GM12878 (cell line): Measurements from ENCODE around the gene SNX8. TPM values are rescaled to one million over a fixed set of nuclear protein-coding genes. Genes with fewer than 3 reads are reported as not detected.
A peak's percentile ranks its signal among the peaks of the same experiment; 100 is the strongest.

Experiments used
- CUX1 ChIP-seq: IDR thresholded peaks from 2 replicates; pipeline ENCODE4 v1.6.1; 2012; ENCODE audit warnings: improper control_type of control experiment, low read depth, low read length; ENCODE audit not compliant: insufficient replicate concordance
- EED ChIP-seq: sonication (generic); IDR thresholded peaks from 2 replicates; pipeline ENCODE4 v1.6.1; 2016; ENCODE audit warnings: antibody characterized with exemption, low read depth
- IKZF1 ChIP-seq: fragments of 450-650 bp; conservative IDR thresholded peaks from 2 replicates; pipeline ENCODE4 v1.6.1; 2017; ENCODE audit warnings: antibody characterized with exemption, mild to moderate bottlenecking
- IRF4 ChIP-seq: IDR thresholded peaks from 2 replicates; pipeline ENCODE4 v1.6.1; 2011; ENCODE audit warnings: low read depth, low read length
- LARP7 ChIP-seq: fragments of 450-650 bp; IDR thresholded peaks from 2 replicates; pipeline ENCODE4 v1.6.1; 2017; ENCODE audit warnings: mild to moderate bottlenecking
- MXI1 ChIP-seq: fragments of 150-350 bp; IDR thresholded peaks from 2 replicates; pipeline ENCODE4 v1.6.1; 2011; ENCODE audit warnings: low read depth, mild to moderate bottlenecking, inconsistent platforms, low read length, improper control_type of control experiment
- NR2C2 ChIP-seq: IDR thresholded peaks from 2 replicates; pipeline ENCODE4 v1.6.1; 2011; ENCODE audit warnings: borderline replicate concordance, low read depth; ENCODE audit not compliant: control insufficient read depth, insufficient read length
- POLR2AphosphoS5 ChIP-seq: IDR thresholded peaks from 2 replicates; pipeline ENCODE4 v1.6.1; 2011; ENCODE audit warnings: mild to moderate bottlenecking, low read length, inconsistent platforms
- RBBP5 ChIP-seq: fragments of 200-600 bp; sonication (generic); conservative IDR thresholded peaks from 2 replicates; pipeline ENCODE4 v1.6.1; 2016
- ZNF217 ChIP-seq: fragments of 450-650 bp; IDR thresholded peaks from 2 replicates; pipeline ENCODE4 v1.6.1; 2017; ENCODE audit warnings: antibody characterized with exemption, mild to moderate bottlenecking
- polyA plus RNA-seq, 11 experiments: library from polyadenylated mRNA; depleted of rRNA in 4 of 11; unstranded in 6 of 11; stranded (reverse) in 5 of 11; fragments of >200 nt; fragmentation: Nextera tagmentation in 4 of 11; fragmentation: Illumina TruSeq in 1 of 11; extraction: Ambion mirVana in 4 of 11; extraction: Trizol in 1 of 11; gene quantifications; 1 replicate in 1 of 11; 2 replicates in 10 of 11; pipeline versions ENCODE4 v1.2.1 to v1.2.3, GENCODE V29; 2011 to 2016; ENCODE audit warnings: inconsistent platforms in 2 of 11, missing spikeins in 2 of 11, low read depth in 1 of 11
- total RNA-seq, 4 experiments: library from RNA; depleted of rRNA in 3 of 4; stranded (reverse); fragments of >200 nt in 3 of 4; fragmentation: Illumina TruSeq in 1 of 4; extraction: Trizol in 1 of 4; gene quantifications; 2 replicates each; pipeline versions ENCODE4 v1.2.1 to v1.2.3, GENCODE V29; 2013 to 2021
- TF ChIP-seq, protein P1 (sequence below): fragments of 450-650 bp; IDR thresholded peaks from 2 replicates; pipeline ENCODE4 v1.6.1; 2017; ENCODE audit warnings: mild to moderate bottlenecking, moderate library complexity
- TF ChIP-seq, protein P2 (sequence below): fragments of 450-650 bp; formaldehyde crosslinking; IDR thresholded peaks from 2 replicates; pipeline ENCODE4 v1.4.0; 2022; ENCODE audit warnings: mild to moderate bottlenecking, moderate library complexity

The SNX8 gene
- total and polyA plus RNA-seq, 10 of the 15 experiments (the other 5 are each of a cell fraction or from before 2014, with no cell fraction given): 6.4 to 210 (median 97.6) TPM

DNA sequence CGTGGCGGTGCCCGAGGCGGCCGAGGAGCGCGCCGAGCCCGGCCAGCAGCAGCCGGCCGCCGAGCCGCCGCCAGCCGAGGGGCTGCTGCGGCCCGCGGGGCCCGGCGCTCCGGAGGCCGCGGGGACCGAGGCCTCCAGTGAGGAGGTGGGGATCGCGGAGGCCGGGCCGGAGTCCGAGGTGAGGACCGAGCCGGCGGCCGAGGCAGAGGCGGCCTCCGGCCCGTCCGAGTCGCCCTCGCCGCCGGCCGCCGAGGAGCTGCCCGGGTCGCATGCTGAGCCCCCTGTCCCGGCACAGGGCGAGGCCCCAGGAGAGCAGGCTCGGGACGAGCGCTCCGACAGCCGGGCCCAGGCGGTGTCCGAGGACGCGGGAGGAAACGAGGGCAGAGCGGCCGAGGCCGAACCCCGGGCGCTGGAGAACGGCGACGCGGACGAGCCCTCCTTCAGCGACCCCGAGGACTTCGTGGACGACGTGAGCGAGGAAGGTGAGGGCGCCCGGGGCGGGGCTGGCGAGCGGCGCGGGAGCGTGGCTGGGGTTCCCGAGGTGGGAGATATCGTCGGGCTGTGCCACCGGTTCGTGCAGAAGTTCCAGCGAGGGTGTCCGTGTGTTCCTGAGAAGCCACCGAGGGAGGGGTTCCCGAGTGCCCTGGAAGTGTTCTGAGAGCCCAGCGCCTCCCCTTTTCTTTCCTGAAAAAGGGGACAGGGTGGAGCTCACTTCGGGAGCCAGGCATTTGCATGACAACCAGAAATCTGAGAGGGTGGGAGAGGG, 40.9 kb upstream of the SNX8 start (continued):
- TF ChIP-seq, protein P1, sequence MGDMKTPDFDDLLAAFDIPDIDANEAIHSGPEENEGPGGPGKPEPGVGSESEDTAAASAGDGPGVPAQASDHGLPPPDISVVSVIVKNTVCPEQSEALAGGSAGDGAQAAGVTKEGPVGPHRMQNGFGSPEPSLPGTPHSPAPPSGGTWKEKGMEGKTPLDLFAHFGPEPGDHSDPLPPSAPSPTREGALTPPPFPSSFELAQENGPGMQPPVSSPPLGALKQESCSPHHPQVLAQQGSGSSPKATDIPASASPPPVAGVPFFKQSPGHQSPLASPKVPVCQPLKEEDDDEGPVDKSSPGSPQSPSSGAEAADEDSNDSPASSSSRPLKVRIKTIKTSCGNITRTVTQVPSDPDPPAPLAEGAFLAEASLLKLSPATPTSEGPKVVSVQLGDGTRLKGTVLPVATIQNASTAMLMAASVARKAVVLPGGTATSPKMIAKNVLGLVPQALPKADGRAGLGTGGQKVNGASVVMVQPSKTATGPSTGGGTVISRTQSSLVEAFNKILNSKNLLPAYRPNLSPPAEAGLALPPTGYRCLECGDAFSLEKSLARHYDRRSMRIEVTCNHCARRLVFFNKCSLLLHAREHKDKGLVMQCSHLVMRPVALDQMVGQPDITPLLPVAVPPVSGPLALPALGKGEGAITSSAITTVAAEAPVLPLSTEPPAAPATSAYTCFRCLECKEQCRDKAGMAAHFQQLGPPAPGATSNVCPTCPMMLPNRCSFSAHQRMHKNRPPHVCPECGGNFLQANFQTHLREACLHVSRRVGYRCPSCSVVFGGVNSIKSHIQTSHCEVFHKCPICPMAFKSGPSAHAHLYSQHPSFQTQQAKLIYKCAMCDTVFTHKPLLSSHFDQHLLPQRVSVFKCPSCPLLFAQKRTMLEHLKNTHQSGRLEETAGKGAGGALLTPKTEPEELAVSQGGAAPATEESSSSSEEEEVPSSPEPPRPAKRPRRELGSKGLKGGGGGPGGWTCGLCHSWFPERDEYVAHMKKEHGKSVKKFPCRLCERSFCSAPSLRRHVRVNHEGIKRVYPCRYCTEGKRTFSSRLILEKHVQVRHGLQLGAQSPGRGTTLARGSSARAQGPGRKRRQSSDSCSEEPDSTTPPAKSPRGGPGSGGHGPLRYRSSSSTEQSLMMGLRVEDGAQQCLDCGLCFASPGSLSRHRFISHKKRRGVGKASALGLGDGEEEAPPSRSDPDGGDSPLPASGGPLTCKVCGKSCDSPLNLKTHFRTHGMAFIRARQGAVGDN: 0 out of 2 replicates have a peak, but pooled peaks have one; percentile 3
- no peak for TF ChIP-seq IRF4
- peak; percentile 14; the same call in 1 of the 2 replicates for TF ChIP-seq POLR2AphosphoS5
- no peak for TF ChIP-seq MXI1
- 0 out of 2 replicates have a peak, but pooled peaks have one; percentile 6 for TF ChIP-seq IKZF1
- no peak for TF ChIP-seq EED
- TF ChIP-seq CUX1: no peak
- TF ChIP-seq ZNF217: no peak
- TF ChIP-seq, protein P2, sequence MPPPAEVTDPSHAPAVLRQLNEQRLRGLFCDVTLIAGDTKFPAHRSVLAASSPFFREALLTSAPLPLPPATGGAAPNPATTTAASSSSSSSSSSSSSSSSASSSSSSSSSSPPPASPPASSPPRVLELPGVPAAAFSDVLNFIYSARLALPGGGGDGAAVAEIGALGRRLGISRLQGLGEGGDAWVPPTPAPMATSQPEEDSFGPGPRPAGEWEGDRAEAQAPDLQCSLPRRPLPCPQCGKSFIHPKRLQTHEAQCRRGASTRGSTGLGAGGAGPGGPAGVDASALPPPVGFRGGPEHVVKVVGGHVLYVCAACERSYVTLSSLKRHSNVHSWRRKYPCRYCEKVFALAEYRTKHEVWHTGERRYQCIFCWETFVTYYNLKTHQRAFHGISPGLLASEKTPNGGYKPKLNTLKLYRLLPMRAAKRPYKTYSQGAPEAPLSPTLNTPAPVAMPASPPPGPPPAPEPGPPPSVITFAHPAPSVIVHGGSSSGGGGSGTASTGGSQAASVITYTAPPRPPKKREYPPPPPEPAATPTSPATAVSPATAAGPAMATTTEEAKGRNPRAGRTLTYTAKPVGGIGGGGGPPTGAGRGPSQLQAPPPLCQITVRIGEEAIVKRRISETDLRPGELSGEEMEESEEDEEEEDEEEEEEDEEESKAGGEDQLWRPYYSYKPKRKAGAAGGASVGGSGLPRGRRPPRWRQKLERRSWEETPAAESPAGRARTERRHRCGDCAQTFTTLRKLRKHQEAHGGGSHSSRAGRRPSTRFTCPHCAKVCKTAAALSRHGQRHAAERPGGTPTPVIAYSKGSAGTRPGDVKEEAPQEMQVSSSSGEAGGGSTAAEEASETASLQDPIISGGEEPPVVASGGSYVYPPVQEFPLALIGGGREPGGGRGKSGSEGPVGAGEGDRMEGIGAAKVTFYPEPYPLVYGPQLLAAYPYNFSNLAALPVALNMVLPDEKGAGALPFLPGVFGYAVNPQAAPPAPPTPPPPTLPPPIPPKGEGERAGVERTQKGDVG (CRISPR knock-in tag): no peak
- TF ChIP-seq LARP7: peak; percentile 92; the same call in 1 of the 2 replicates
- TF ChIP-seq RBBP5: no peak
- TF ChIP-seq NR2C2: no peak
